ENCODE measurements around the gene SLC13A2. TPM values are rescaled to one million over a fixed set of nuclear protein-coding genes. Genes with fewer than 3 reads are reported as not detected.
A peak's percentile ranks its signal among the peaks of the same experiment; 100 is the strongest.

The SLC13A2 gene
- total and polyA plus RNA-seq, 2 experiments from 2014 or later = not detected

DNA sequence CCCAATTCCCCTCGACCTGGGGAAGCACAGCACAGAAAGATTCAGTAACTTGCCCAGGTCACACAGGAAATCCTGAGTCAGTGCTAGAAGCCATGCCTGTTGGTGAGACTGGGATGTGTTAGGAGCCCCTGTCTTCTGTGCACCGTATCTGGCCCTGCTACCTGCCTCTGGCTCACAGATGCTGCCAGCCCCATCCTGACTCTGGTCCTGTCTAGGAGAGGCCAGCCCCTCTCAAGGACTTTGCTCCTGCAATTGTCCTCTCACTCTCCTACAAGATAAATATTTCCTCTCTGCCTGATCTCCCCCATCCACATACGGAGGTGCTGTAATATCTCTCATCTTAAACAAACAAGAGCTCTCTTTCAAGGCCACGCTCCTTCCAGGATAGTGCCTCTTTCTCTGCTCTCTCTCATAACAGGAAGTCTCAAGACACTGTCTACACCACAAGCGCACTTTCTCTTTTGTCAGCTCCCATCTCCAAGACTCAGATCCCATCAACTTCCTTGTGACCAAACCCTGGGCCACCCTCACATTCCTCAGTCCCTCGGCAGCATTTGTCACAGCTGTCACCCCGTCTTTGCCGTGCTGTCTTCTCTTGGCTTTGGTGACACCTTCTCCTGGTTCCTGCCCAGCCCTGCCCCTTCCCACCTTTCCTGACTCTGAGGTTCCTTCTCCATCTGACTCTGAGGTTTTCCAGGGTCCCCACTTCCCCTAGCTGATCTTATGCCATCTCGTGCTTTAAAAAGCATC, 1.9 kb downstream of the SLC13A2 start (continued):
- TF ChIP-seq, protein P1, sequence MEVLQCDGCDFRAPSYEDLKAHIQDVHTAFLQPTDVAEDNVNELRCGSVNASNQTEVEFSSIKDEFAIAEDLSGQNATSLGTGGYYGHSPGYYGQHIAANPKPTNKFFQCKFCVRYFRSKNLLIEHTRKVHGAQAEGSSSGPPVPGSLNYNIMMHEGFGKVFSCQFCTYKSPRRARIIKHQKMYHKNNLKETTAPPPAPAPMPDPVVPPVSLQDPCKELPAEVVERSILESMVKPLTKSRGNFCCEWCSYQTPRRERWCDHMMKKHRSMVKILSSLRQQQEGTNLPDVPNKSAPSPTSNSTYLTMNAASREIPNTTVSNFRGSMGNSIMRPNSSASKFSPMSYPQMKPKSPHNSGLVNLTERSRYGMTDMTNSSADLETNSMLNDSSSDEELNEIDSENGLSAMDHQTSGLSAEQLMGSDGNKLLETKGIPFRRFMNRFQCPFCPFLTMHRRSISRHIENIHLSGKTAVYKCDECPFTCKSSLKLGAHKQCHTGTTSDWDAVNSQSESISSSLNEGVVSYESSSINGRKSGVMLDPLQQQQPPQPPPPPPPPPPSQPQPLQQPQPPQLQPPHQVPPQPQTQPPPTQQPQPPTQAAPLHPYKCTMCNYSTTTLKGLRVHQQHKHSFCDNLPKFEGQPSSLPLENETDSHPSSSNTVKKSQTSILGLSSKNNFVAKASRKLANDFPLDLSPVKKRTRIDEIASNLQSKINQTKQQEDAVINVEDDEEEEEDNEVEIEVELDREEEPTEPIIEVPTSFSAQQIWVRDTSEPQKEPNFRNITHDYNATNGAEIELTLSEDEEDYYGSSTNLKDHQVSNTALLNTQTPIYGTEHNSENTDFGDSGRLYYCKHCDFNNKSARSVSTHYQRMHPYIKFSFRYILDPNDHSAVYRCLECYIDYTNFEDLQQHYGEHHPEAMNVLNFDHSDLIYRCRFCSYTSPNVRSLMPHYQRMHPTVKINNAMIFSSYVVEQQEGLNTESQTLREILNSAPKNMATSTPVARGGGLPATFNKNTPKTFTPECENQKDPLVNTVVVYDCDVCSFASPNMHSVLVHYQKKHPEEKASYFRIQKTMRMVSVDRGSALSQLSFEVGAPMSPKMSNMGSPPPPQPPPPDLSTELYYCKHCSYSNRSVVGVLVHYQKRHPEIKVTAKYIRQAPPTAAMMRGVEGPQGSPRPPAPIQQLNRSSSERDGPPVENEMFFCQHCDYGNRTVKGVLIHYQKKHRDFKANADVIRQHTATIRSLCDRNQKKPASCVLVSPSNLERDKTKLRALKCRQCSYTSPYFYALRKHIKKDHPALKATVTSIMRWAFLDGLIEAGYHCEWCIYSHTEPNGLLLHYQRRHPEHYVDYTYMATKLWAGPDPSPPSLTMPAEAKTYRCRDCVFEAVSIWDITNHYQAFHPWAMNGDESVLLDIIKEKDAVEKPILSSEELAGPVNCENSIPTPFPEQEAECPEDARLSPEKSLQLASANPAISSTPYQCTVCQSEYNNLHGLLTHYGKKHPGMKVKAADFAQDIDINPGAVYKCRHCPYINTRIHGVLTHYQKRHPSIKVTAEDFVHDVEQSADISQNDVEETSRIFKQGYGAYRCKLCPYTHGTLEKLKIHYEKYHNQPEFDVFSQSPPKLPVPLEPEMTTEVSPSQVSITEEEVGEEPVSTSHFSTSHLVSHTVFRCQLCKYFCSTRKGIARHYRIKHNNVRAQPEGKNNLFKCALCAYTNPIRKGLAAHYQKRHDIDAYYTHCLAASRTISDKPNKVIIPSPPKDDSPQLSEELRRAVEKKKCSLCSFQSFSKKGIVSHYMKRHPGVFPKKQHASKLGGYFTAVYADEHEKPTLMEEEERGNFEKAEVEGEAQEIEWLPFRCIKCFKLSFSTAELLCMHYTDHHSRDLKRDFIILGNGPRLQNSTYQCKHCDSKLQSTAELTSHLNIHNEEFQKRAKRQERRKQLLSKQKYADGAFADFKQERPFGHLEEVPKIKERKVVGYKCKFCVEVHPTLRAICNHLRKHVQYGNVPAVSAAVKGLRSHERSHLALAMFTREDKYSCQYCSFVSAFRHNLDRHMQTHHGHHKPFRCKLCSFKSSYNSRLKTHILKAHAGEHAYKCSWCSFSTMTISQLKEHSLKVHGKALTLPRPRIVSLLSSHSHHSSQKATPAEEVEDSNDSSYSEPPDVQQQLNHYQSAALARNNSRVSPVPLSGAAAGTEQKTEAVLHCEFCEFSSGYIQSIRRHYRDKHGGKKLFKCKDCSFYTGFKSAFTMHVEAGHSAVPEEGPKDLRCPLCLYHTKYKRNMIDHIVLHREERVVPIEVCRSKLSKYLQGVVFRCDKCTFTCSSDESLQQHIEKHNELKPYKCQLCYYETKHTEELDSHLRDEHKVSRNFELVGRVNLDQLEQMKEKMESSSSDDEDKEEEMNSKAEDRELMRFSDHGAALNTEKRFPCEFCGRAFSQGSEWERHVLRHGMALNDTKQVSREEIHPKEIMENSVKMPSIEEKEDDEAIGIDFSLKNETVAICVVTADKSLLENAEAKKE (CRISPR knock-in tag; IDR thresholded peaks at IDR 0.05) = no peak
- TF ChIP-seq JUNB (IDR thresholded peaks at IDR 0.05; ENCODE audit: unreplicated experiment) = no peak

DNA sequence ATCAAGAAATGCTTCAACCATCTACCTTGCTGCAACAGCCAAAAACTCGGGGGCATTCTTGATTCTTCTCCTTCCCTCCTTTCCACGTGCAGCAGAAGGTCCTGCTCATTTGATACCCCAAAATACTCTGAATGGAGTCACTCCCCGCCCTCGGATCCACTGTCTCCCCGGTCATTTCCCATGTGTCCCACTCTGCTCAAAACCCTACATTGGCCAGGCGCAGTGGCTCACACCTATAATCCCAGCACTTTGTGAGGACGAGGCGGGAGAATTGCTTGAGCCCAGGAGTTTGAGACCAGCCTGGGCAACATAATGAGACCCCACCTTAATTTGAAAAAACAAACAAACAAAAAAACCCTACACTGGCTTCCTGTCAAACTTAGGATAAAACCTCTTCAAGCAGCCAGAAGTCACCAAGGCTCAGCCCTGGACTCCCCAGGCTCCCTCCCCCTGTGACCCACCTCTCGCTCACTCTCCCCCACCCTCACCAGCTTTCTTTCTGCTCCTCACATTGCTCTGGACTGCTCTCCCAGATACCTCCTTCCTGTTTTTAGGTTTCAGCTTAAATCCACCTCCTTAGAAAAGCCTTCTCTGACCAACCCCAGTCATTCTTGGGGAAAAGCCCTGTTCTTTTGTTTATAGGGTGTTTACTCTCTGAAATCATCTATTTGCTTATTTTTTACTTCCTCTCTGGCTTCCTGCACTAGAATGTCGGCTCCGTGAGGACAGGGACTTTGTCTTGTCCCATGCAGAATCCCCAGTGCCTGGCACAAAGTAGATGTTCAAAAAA, 2.8 kb downstream of the SLC13A2 start:
- H3K4me2 ChIP-seq = no peak overlapping the region
- DNase-seq (ENCODE audit: low spot score) = no peak
- no peak overlapping the region for H3K27ac Mint-ChIP-seq
- TF ChIP-seq, protein P1 (CRISPR knock-in tag; IDR thresholded peaks at IDR 0.05) = no peak

More for the DNA sequence above, 2.8 kb downstream of the SLC13A2 start:
- Histone ChIP-seq H3K4me3 (no peak overlapping the region), H3K79me2 (replicated peaks; ENCODE audit: insufficient read depth) (no peaks in the 10 kb centered on the region), H4K20me1 (replicated peaks; ENCODE audit: insufficient read depth) (no peaks in the 10 kb centered on the region), H3K9me2 (ENCODE audit: insufficient read depth) (no peaks in the 10 kb centered on the region), H3F3A (replicated peaks; ENCODE audit: low read depth) (0 out of 2 replicates have a peak, but pooled peaks cover 2% of the 10 kb centered on the region), H3K36me3 (ENCODE audit: insufficient read depth) (no peaks in the 10 kb centered on the region), H3K4me1 (ENCODE audit: insufficient read depth) (0 out of 2 replicates have a peak, but pooled peaks cover 5% of the 10 kb centered on the region), H3K27ac (ENCODE audit: low read depth) (no peak overlapping the region), H2AFZ (0 out of 2 replicates have a peak overlapping the region, but pooled peaks have one; percentile 23), H3K27me3 (ENCODE audit: insufficient read depth) (no peaks in the 10 kb centered on the region)
- Mint-ChIP-seq H3K4me1 (peaks cover 7% of the 10 kb centered on the region; the same call in 2 of the 3 replicates), H3K9me3 (no peaks in the 10 kb centered on the region; the same call in 2 of the 3 replicates), H3K4me3 (no peak overlapping the region), H3K27me3 (ENCODE audit: insufficient read depth, low read depth, poor library complexity) (peaks cover 10% of the 10 kb centered on the region), H3K36me3 (ENCODE audit: low read depth) (no peaks in the 10 kb centered on the region)
- no peak for ATAC-seq

Data from GM23338 (cell line).